SW480 (cell line): Measurements from ENCODE around the gene SSH2.
"Not testable (repeated sequence)": the region's sequence is repeated elsewhere in the genome, so short reads cannot be mapped to it uniquely, and the experiment has no call there.

Experiments
- DNase-seq: peaks from one replicate; pipeline ENCODE4 v3.0.0-alpha.2; 2016; ENCODE audit warnings: low spot score

The SSH2 gene

GRCh38 chr17:29664743-29665480 lies 265.1 kb downstream of the SSH2 start:
- DNase-seq = peak; percentile 8

DNA sequence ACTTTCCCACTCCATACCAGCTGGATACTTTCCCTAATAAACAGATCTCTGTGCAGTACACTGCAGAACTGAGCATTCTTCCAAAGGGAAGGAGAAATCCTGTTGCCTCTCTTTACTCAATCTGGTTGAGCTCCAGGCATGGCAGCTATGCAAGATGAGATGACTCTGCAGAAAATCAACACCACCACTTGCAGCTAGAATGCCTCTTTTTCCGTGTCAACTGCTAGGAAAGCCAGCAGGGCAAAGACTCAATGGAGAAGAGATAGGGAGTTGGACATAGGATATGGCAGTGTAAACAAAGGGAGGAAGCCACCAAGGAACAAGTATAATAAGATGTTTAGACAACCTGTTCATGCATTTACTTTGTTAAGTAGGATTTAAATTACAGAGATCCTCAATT lies 266.9 kb downstream of the SSH2 start:
- no peak for DNase-seq

- no peak for DNase-seq
These were observed 268.8 kb downstream of the SSH2 start for GRCh38 chr17:29661213-29661612.

DNA sequence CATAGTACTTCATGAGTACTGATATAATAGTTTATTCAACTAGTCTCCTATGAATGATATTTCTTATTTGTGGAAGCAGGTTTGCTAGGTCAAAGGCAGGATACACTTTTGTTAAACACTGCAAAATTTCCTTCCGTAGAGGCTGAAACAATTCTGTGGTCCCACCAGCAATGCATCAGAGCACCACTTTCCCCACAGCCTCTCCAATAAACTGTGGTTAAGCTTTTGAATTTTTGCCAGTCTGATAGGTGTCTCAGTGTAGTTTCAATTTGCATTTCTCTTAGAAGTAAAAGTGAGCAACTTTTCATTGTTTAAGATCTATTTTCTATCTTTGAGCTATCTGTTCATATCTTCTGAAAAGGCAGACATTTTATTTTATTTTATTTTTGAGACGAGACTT lies 270.9 kb downstream of the SSH2 start:
- no peak for DNase-seq

DNA sequence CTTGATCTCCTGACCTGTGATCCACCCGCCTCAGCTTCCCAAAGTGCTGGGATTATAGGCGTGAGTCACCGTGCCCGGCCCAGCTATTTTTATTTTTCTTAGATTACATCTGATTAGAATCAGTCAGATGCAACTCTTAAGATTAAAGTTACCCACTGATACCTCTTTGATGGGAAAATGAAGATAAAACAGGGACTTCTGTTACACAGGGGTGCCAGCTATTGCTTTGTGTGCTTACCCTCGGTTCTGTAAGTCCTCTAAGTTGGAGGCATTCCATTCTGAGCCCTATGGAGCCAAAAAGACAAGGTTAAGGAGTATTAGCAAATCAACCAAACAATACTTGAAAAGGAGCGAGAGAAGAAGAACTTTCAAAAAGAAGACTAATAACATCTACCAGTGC lies 274.7 kb downstream of the SSH2 start:
- DNase-seq = no peak

- DNase-seq = no peak
These were observed 275.9 kb downstream of the SSH2 start for GRCh38 chr17:29653995-29654714.

DNA sequence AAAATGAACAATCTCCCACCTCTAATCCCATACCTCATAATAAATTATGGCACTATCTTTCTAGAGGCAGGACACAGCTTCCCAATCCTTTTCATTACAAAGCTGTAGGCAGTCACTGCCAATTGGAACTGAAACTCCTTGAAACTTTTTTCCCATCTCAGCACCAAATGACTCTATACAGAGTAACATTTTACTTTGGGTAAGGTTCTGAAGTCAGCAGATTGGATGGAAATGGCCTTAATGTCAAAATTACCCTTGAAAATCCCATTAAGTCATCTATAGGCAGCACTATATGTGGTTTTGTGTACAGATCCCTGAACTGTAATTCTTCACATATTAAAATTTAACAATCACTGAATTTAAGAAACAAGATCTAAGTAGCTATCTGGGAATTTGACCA lies 277.1 kb downstream of the SSH2 start:
- DNase-seq = no peak

DNA sequence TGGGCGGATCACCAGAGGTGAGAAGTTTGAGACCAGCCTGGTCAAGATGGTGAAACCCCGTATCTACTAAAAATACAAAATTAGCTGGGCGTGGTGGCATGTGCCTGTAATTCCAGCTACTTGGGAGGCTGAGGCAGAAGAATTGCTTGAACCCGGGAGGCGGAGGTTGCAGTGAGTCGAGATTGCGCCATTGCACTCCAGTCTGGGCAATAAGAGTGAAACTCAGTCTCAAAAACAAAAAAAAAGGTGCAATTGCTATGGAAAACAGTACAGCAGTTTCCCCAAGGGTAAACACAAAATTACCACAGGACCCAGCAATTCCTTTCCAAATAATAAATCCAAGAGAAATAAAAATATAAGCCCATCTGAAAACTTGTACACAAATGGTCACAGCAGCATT lies 278.1 kb downstream of the SSH2 start:
- not testable (repeated sequence) for DNase-seq

DNA sequence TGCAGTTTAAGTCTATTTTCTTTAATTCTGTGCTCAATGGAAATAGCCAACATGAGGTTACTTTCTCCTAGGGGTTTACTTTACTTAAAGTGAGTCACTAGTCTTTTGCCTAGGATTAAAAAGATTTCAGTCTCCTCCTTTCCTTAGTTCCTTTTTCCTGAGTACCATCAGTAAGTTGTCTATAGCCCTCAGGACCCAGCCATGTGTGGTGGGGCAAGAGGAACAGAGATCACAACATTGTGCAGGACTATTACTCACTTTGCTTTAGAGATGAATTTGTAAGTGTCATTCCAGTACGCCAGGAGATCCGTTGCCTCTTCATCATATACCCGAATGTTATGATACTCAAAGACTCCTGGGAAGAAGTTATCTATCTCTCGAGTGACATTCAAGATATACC lies 279.6 kb downstream of the SSH2 start:
- DNase-seq = no peak

DNA sequence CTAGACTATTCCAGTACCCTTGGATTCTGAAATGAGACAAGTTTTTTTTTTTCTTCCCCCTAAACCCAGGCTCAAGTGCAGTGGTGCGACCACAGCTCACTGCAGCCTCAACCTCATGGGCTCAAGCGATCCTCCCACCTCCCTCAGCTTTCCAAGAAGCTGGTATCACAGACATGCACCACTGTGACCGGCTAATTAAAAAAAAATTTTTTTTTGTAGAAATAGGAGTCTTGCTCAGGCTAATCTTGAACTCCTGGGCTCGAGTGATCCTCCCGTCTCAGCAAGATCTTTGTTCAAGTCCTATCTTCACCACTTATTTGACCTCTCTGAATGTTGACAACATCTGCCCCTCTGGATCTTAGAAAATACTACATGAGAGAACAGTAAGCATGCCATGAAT lies 280.7 kb downstream of the SSH2 start:
- no peak for DNase-seq

GRCh38 chr17:29648005-29648404 lies 282.0 kb downstream of the SSH2 start:
- DNase-seq = no peak

DNA sequence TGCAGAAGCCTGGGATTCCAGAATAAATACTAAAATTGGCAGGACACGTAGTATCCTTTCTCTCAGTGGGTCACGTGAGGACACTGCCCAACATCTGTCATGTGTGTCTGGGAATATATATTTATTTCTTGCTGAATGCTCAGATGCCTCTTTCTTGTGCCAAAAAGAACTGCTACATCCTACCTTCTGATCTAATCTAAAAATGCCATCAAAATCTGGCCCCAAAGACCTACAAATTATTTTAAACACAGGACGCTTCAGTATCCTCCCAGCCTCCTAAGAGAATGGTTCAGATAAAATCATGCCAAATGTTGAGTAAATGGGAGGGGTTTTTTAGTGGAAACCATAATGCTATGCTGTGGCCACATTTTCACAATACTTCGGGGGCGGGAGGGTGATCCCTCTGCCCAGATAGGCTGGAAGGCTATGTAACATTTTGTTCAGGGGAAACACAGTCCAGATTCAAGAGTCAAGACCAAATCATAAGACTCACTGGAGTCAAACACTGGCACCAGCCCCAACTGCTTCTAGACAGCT lies 284.4 kb downstream of the SSH2 start:
- no peak for DNase-seq

- DNase-seq = no peak
These were observed 286.2 kb downstream of the SSH2 start for GRCh38 chr17:29643817-29644160.

DNA sequence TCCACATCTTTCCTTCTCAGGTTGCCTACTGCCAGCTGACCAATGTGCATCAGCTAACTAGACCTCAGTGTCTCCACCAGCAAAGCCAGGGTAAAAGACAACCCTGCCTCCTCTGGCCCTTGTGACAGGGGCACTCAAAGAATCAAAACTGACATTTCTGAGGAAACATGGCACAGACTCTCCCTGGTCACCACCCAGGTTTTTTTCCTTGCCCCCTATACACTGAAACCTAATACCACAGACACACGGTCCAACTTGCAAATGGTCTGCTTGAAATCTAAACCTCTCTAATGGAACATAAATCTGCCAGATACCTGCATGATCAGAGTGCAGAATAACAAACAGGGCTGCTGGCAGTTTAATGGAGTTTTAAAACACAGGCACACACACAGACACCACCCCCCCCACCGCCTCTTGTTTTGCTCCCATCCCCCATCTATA lies 287.8 kb downstream of the SSH2 start:
- no peak for DNase-seq

- no peak for DNase-seq
These were observed 288.9 kb downstream of the SSH2 start for GRCh38 chr17:29640981-29641642.

DNA sequence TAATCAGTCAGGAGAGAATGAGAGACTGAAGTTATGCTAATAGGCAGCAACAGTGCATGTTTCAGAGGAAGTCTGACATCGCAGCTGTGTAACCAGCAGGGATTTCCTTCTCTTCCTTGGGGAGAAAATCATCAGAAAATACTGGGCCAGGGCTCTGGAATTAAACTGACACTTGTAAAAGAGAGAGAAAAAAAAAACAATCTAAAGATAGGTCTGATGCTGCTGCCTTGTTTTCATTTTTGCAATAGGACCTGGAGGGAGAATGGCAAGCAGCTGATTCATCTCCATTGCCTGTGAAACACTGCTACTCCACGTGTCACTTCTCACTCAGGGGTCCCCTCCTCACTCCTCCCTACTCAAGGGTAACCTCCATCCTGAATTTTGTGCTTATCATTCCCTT lies 289.6 kb downstream of the SSH2 start:
- DNase-seq = no peak

DNA sequence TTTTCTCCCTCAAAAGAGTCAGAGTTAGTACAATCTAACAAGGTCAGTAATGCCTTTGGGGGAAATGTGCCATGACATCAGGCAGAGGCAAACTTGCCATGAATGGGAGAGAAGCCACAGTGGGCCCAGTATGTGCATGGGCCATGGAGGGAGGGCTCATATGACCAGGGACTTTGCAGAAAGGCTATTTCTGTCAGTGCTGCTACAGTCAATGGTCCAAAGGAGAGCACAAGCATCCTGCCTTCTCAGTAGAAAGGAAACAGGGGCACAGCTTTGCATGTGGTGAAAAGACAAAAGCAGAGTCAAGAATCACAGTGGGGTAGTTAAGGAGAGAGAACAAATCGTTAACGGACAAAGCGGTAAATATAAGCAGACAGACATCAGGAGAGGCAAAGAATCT lies 296.1 kb downstream of the SSH2 start:
- no peak for DNase-seq

- no peak for DNase-seq
These were observed 299.3 kb downstream of the SSH2 start for GRCh38 chr17:29630630-29631193.

GRCh38 chr17:29629839-29630238 lies 300.2 kb downstream of the SSH2 start:
- no peak for DNase-seq

GRCh38 chr17:29628644-29629043 lies 301.4 kb downstream of the SSH2 start:
- DNase-seq = no peak

DNA sequence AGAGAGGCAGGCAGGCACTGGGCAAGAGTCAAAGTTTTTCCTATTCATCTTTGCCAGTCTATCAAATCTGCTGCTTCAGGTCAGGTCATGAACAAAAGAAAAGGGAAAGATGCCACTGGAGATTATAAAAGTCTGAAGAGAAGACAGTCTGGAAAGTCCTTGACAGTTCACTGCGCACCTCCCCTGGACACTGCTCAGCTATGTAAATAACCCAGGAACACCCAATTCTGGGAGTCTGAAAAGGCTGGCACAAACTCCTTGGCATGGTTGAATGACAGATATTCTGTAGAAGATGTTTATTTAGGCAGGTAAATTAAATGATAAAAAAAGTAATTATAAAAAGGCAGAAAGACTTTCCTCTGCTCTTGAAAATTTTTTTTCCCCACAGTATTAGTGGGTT lies 302.1 kb downstream of the SSH2 start:
- no peak for DNase-seq

DNA sequence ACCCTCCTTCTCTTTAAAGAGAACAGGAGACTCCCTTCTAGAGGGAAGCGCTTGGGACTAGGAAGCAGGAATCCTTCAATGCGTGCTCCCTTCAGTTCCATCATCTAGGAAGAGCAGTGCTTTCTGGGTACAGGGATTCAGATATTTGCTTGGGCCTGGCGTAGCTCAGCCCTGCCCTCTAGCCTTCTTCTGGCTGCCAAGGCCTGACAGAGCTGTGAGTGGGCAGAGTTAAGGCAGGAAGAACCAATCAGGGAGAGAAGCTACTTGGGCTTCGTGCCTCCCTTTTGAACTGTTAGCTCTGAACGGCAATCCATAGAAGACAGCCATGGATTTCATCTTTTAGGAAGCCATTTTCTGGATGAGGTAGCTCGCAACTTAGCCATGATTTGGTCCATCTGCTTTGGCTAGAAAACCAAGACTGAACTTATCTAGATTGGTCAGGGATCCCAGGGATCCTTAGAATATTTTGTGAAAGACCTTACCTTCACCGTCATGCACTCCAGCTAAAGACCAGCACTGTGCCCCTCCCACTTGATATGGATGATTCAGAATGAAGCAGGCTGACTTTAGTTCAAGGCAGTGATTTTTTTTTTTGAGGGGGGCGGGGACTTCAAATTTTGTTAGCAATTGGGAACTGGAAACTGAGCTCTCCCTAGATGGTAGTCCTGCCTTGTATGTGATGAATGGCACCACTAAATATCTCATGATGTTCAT lies 304.8 kb downstream of the SSH2 start:
- peak; percentile 37 for DNase-seq
